SJCRH30 (cell line): ENCODE results near the gene CKB. TPM values are rescaled to one million over a fixed set of nuclear protein-coding genes. Genes with fewer than 3 reads are reported as not detected.

Experiments used
- DNase-seq, 2 experiments: peaks; one replicate each; pipeline ENCODE4 v3.0.0-alpha.2; 2015 to 2020
- H3K27ac ChIP-seq: fragments of 250-450 bp; sonication (Bioruptor Pico); 2 replicates; pipeline ENCODE4 v1.5.1; 2020; ENCODE audit warnings: mild to moderate bottlenecking, moderate library complexity
- H3K27me3 ChIP-seq: fragments of 250-450 bp; sonication (Bioruptor Pico); 2 replicates; pipeline ENCODE4 v1.5.1; 2020; ENCODE audit warnings: mild to moderate bottlenecking, moderate library complexity
- H3K36me3 ChIP-seq: fragments of 250-450 bp; sonication (Bioruptor Pico); 2 replicates; pipeline ENCODE4 v1.5.1; 2020; ENCODE audit warnings: mild to moderate bottlenecking, moderate library complexity
- H3K4me1 ChIP-seq: fragments of 250-450 bp; sonication (Bioruptor Pico); 2 replicates; pipeline ENCODE4 v1.5.1; 2020; ENCODE audit warnings: mild to moderate bottlenecking, moderate library complexity
- H3K4me3 ChIP-seq: fragments of 250-450 bp; sonication (Bioruptor Pico); 2 replicates; pipeline ENCODE4 v1.5.1; 2020; ENCODE audit warnings: mild to moderate bottlenecking, moderate library complexity
- H3K9me3 ChIP-seq: fragments of 250-450 bp; sonication (Bioruptor Pico); replicated peaks from 2 replicates; pipeline ENCODE4 v1.5.1; 2020; ENCODE audit warnings: mild to moderate bottlenecking, moderate library complexity
- total RNA-seq: library from RNA; depleted of rRNA; stranded (reverse); fragments of >200 nt; shearing (Covaris generic); gene quantifications from 2 replicates; pipeline ENCODE4 v1.2.3, GENCODE V29; 2014

Gene CKB
- total RNA-seq, 1 experiment from 2014 or later, result 84.4 TPM

GRCh38 chr14:103545219-103545914, 22.7 kb upstream of the CKB start:
- Histone ChIP-seq H3K4me1 (peaks cover 56% of the 10 kb centered on the region), H3K4me3 (no peak overlapping the region), H3K27ac (no peak overlapping the region), H3K9me3 (no peaks in the 10 kb centered on the region), H3K27me3 (no peaks in the 10 kb centered on the region), H3K36me3 (no peaks in the 10 kb centered on the region)
- no peak for DNase-seq

DNA sequence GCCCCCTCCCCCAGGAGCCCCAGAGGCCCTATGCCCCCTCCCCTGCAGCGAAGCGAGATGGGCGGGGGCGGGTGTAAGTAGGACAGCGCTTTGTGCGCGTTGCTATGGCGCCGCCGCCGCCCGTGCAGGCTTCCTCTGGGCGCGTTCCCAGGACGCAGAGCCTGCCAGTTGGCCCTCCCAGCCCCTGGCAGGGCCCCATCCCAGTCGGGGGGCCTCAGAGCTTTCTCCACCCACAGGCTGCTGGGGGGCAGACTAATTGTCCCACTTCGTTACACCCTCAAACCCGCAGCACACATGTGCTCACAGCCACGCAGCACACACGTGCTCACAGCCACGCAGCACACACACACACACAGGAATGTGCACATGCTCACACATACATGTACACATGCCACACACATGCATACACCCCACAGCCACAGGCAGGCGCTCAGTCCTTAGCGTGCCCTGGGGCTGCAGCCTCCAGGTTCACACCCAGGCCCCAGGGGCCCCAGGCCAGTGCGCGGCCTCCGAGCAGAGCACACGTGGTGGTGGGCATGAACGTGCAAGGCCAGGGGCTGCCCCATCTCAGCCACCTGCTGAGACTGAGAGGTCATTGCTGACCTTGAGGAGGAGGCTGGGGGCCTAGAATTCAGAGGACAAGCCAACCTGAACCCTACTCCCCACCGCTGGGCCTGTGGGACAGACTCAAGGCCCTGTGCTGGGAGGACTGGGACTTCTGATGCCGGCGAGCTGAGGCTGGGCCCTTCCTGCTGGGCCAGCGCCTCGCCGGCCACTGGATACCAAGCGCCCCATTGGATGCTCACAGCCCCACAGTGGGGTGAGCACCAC, 22.0 kb upstream of the CKB start:
- DNase-seq, result no peak
- Histone ChIP-seq H3K4me3 (no peak overlapping the region), H3K9me3 (no peaks in the 10 kb centered on the region), H3K27ac (no peak overlapping the region), H3K4me1 (peaks cover 53% of the 10 kb centered on the region), H3K36me3 (no peaks in the 10 kb centered on the region), H3K27me3 (no peaks in the 10 kb centered on the region)

GRCh38 chr14:103543721-103544387, 21.2 kb upstream of the CKB start:
- Histone ChIP-seq H3K9me3 (no peaks in the 10 kb centered on the region), H3K4me1 (peaks cover 47% of the 10 kb centered on the region), H3K27ac (peak overlapping the region; percentile 87), H3K27me3 (no peaks in the 10 kb centered on the region), H3K4me3 (no peak overlapping the region), H3K36me3 (no peaks in the 10 kb centered on the region)
- peak in 1 of 2 experiments; percentile 46 for DNase-seq

GRCh38 chr14:103543140-103543539, 20.5 kb upstream of the CKB start:
- no peaks in the 10 kb centered on the region for H3K27me3 ChIP-seq
- H3K4me1 ChIP-seq, result peaks cover 47% of the 10 kb centered on the region
- DNase-seq, result peak in 1 of 2 experiments; percentile 46
- H3K9me3 ChIP-seq, result no peaks in the 10 kb centered on the region
- H3K36me3 ChIP-seq, result no peaks in the 10 kb centered on the region
- peak overlapping the region; percentile 7; the same call in 1 of the 2 replicates for H3K4me3 ChIP-seq
- peak overlapping the region; percentile 87 for H3K27ac ChIP-seq

- H3K9me3 ChIP-seq, result no peaks in the 10 kb centered on the region
- no peaks in the 10 kb centered on the region for H3K36me3 ChIP-seq
- no peaks in the 10 kb centered on the region for H3K27me3 ChIP-seq
- peaks cover 48% of the 10 kb centered on the region for H3K4me1 ChIP-seq
- H3K27ac ChIP-seq, result peak overlapping the region; percentile 87
- H3K4me3 ChIP-seq, result peak overlapping the region; percentile 7; the same call in 1 of the 2 replicates
- peak; percentile 98 to 99 for DNase-seq
Measured at GRCh38 chr14:103542605-103543088, 20.0 kb upstream of the CKB start.

- Histone ChIP-seq H3K4me3 (no peak overlapping the region), H3K27ac (peak overlapping the region; percentile 87), H3K36me3 (no peaks in the 10 kb centered on the region), H3K4me1 (peaks cover 54% of the 10 kb centered on the region), H3K27me3 (no peaks in the 10 kb centered on the region), H3K9me3 (no peaks in the 10 kb centered on the region)
- DNase-seq, result no peak
Measured at GRCh38 chr14:103541709-103542604, 19.3 kb upstream of the CKB start.

GRCh38 chr14:103540821-103541708, 18.4 kb upstream of the CKB start:
- H3K27me3 ChIP-seq, result no peaks in the 10 kb centered on the region
- peaks cover 56% of the 10 kb centered on the region for H3K4me1 ChIP-seq
- H3K27ac ChIP-seq, result peak overlapping the region; percentile 87
- no peaks in the 10 kb centered on the region for H3K36me3 ChIP-seq
- no peaks in the 10 kb centered on the region for H3K9me3 ChIP-seq
- H3K4me3 ChIP-seq, result no peak overlapping the region
- DNase-seq, result peak in 1 of 2 experiments; percentile 52

DNA sequence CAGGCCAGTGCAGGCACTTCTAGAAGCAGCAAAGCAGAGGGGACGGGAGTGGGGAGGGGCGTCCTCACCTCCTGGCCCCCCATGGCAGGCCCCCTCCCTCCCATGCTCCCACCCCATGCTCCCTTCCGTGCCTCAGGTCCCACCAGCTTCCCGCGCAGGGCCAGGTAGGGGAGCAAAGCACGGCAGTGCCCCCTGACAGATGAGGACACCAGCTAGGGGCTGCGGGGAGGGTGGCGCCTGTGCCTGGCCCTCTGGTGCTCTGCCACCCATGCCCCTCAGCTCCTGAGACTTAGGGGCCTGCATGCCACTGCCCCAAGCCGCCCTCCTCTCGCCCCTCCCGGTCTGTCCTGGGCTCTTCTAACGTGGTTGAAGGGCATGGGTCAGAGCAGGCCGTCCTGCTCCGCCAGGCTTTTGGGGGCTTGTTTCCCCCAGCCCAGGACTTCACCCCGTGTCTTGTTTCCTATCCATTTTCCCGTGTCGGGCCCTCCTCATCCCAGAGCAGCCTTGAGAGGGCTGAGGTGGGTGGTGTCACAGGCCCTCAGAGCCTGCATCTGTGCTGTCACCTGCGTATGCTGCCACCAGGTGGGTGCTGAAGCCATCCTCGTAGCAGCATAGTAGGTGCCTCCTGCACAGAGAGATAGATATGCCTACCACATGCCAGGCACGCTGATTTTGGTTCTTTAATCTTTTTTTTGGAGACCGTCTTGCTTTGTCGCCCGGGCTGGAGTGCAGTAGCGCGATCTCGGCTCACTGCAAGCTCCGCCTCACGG, 16.6 kb upstream of the CKB start:
- no peaks in the 10 kb centered on the region for H3K36me3 ChIP-seq
- peaks cover 48% of the 10 kb centered on the region for H3K4me1 ChIP-seq
- H3K27me3 ChIP-seq, result no peaks in the 10 kb centered on the region
- no peaks in the 10 kb centered on the region for H3K9me3 ChIP-seq
- DNase-seq, result no peak
- H3K27ac ChIP-seq, result no peak overlapping the region
- no peak overlapping the region for H3K4me3 ChIP-seq

- Histone ChIP-seq H3K27ac (no peak overlapping the region), H3K4me1 (peaks cover 41% of the 10 kb centered on the region)
- DNase-seq, result no peak
Measured at GRCh38 chr14:103538291-103539055, 15.8 kb upstream of the CKB start.

GRCh38 chr14:103537175-103537990, 14.8 kb upstream of the CKB start:
- peaks cover 2% of the 10 kb centered on the region; the same call in 1 of the 2 replicates for H3K36me3 ChIP-seq
- peaks cover 33% of the 10 kb centered on the region for H3K4me1 ChIP-seq
- H3K4me3 ChIP-seq, result no peak overlapping the region
- H3K9me3 ChIP-seq, result no peaks in the 10 kb centered on the region
- H3K27me3 ChIP-seq, result no peaks in the 10 kb centered on the region
- H3K27ac ChIP-seq, result no peak overlapping the region
- DNase-seq, result no peak

More at GRCh38 chr14:103538291-103539055, 15.8 kb upstream of the CKB start:
- 0 out of 2 replicates have a peak, but pooled peaks cover 2% of the 10 kb centered on the region for H3K36me3 ChIP-seq
- no peaks in the 10 kb centered on the region for H3K27me3 ChIP-seq
- no peaks in the 10 kb centered on the region for H3K9me3 ChIP-seq
- H3K4me3 ChIP-seq, result no peak overlapping the region

DNA sequence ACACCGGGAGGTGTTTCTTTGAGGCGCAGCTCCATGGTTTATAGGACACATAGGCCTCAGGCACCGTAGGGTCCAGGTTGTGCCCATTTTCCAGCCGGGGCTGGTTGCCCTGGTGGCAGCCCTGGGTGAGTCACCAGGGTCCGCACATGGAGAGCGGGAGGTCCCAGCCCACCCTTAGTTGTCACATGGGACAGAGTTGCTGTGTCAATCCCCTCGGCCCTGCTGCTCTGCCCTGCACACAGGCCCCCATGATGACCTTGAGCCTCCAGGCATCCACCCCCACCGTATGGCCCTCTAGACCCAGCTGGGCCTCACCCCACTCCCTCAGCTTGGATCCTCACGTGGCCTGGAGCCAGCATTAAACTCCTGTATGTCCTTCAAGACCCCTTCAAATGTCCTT, 14.1 kb upstream of the CKB start:
- Histone ChIP-seq H3K4me3 (no peak overlapping the region), H3K9me3 (no peaks in the 10 kb centered on the region), H3K27ac (no peak overlapping the region), H3K4me1 (peaks cover 26% of the 10 kb centered on the region), H3K36me3 (peaks cover 2% of the 10 kb centered on the region; the same call in 1 of the 2 replicates), H3K27me3 (no peaks in the 10 kb centered on the region)
- DNase-seq, result no peak
